ENCODE measurements around the gene MBP. TPM values are rescaled to one million over a fixed set of nuclear protein-coding genes. Genes with fewer than 3 reads are reported as not detected.
"Not testable (repeated sequence)": the region's sequence is repeated elsewhere in the genome, so short reads cannot be mapped to it uniquely, and the experiment has no call there.

Gene MBP
- total and polyA plus RNA-seq, 2 donors from 2014 or later, result 15.1 to 61.2 TPM

DNA sequence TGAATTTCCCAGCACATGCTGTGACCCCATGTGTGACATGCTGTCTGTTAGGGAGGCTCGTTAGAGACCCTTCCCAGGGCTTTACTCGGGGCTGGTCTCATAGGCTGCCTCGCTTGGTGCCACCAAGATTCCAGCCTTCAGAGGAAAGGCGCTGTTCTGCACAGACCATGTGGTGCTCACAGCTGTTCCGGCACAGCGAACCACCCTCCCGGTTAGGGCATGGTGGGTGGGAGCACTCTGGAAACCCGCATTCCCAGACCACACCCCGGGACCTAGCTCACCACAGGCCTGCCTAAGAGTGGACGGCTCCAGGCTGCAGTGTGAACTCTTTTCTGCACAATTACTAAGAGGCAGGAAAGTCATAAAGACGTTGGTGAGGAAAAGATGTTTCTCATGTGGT lies 112.0 kb downstream of the MBP start:
- Histone ChIP-seq H3K4me1 (ENCODE audit: control insufficient read depth in 2 of 3, insufficient read depth in 2 of 3, low read depth in 1 of 3, low read length in 3 of 3) (no peaks in the 10 kb centered on the region), H3K27me3 (ENCODE audit: control insufficient read depth, insufficient read depth, low read length) (no peaks in the 10 kb centered on the region), H3K9me3 (ENCODE audit: control insufficient read depth in 2 of 3, insufficient read depth in 1 of 3, low read length in 3 of 3) (no peaks in the 10 kb centered on the region), H3K27ac (ENCODE audit: low read depth in 2 of 2, low read length in 2 of 2) (no peak overlapping the region), H3K4me3 (ENCODE audit: low read length in 3 of 3) (no peak overlapping the region), H3K36me3 (ENCODE audit: control insufficient read depth in 2 of 3, insufficient read depth in 3 of 3, low read length in 3 of 3) (peaks cover 0 to 16% (median 7%) of the 10 kb centered on the region in 3 donors), H3K9ac (ENCODE audit: low read length in 3 of 3) (no peak overlapping the region)
- TF ChIP-seq, protein P1, sequence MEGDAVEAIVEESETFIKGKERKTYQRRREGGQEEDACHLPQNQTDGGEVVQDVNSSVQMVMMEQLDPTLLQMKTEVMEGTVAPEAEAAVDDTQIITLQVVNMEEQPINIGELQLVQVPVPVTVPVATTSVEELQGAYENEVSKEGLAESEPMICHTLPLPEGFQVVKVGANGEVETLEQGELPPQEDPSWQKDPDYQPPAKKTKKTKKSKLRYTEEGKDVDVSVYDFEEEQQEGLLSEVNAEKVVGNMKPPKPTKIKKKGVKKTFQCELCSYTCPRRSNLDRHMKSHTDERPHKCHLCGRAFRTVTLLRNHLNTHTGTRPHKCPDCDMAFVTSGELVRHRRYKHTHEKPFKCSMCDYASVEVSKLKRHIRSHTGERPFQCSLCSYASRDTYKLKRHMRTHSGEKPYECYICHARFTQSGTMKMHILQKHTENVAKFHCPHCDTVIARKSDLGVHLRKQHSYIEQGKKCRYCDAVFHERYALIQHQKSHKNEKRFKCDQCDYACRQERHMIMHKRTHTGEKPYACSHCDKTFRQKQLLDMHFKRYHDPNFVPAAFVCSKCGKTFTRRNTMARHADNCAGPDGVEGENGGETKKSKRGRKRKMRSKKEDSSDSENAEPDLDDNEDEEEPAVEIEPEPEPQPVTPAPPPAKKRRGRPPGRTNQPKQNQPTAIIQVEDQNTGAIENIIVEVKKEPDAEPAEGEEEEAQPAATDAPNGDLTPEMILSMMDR (IDR thresholded peaks at IDR 0.05; ENCODE audit: borderline replicate concordance, extremely low read depth, insufficient read depth), result no peak
- intact Hi-C loops (cut with DNase I), result no loop called here
- DNase-seq, result no peak
- no peak for FAIRE-seq

DNA sequence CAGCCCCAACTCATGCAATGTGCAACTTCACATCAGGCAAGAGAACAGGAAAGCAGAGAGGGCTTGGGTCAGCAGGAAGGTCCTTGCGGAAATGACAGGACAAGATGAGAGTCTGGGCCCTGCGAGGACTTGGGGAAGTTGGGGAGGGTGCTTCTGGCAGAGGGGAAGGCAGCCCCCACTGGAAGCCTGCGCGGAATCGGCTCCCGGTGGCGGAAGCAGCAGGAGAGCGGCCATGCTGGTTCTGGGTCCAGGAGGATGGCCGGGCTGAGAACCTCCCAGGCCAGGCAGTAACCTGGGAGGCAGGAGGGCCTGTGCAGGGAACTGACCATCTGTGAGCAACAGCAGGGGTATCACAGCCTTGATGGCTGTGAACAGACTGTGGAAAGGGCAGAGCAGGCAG lies 112.9 kb downstream of the MBP start:
- no peaks in the 10 kb centered on the region for H3K4me1 ChIP-seq (ENCODE audit: control insufficient read depth in 2 of 3, insufficient read depth in 2 of 3, low read depth in 1 of 3, low read length in 3 of 3)
- no peak overlapping the region for H3K9ac ChIP-seq (ENCODE audit: low read length in 3 of 3)
- no peak overlapping the region for H3K27ac ChIP-seq (ENCODE audit: low read depth in 2 of 2, low read length in 2 of 2)
- H3K36me3 ChIP-seq (ENCODE audit: control insufficient read depth in 2 of 3, insufficient read depth in 3 of 3, low read length in 3 of 3), result peaks cover 0 to 16% (median 12%) of the 10 kb centered on the region in 3 donors
- FAIRE-seq, result no peak
- no peaks in the 10 kb centered on the region for H3K27me3 ChIP-seq (ENCODE audit: control insufficient read depth, insufficient read depth, low read length)
- DNase-seq, result no peak
- no peaks in the 10 kb centered on the region for H3K9me3 ChIP-seq (ENCODE audit: control insufficient read depth in 2 of 3, insufficient read depth in 1 of 3, low read length in 3 of 3)
- H3K4me3 ChIP-seq (ENCODE audit: low read length in 3 of 3), result no peak overlapping the region
- TF ChIP-seq, protein P1 (IDR thresholded peaks at IDR 0.05; ENCODE audit: borderline replicate concordance, extremely low read depth, insufficient read depth), result no peak
- intact Hi-C loops (cut with DNase I), result no loop called here

DNA sequence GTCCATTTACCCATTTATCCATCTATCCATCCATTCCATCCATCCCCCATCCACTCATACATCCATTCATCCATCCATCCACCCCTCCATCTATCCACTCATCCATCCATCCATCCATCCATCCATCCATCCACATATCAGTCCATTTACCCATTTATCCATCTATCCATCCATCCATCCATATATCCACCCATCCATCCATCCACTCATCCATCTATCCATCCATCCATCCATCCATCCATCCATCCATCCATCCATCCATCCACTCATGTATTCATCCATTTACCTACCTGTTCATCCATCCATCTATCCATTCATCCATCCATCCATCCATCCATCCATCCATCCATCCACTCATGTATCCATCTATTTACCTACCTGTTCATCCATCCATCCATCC lies 113.9 kb downstream of the MBP start:
- H3K36me3 ChIP-seq (ENCODE audit: control insufficient read depth in 2 of 3, insufficient read depth in 3 of 3, low read length in 3 of 3), result peaks cover 0 to 16% (median 12%) of the 10 kb centered on the region in 3 donors
- intact Hi-C loops (cut with DNase I); H3K4me3 ChIP-seq (ENCODE audit: low read length in 3 of 3); H3K4me1 ChIP-seq (ENCODE audit: control insufficient read depth in 2 of 3, insufficient read depth in 2 of 3, low read depth in 1 of 3, low read length in 3 of 3); DNase-seq; H3K27ac ChIP-seq (ENCODE audit: low read depth in 2 of 2, low read length in 2 of 2); H3K9ac ChIP-seq (ENCODE audit: low read length in 3 of 3); FAIRE-seq; H3K27me3 ChIP-seq (ENCODE audit: control insufficient read depth, insufficient read depth, low read length); H3K9me3 ChIP-seq (ENCODE audit: control insufficient read depth in 2 of 3, insufficient read depth in 1 of 3, low read length in 3 of 3): not testable (repeated sequence)

DNA sequence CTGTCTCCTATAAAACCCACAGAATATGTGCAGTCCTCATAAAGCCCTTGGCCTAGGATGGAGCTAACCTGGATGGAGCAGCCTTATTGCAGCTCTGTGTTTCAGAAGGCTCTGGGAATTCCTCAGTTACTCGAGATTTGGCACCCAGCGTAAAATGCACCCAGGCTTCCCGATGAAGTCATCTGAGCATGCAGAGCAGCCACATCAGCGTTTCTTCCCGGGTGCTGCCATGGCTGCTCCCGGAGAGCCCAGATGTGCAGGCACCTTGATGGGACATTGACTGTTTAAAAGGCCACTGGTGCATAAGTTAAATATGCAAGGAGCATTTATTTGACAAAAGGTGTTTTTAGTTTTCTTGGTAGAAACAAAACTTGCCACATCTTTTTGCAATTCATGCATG lies 115.2 kb downstream of the MBP start:
- H3K4me1 ChIP-seq (ENCODE audit: control insufficient read depth in 2 of 3, insufficient read depth in 2 of 3, low read depth in 1 of 3, low read length in 3 of 3), result peaks cover 0 to 3% (median 0%) of the 10 kb centered on the region in 3 donors
- peaks cover 0 to 16% (median 12%) of the 10 kb centered on the region in 3 donors for H3K36me3 ChIP-seq (ENCODE audit: control insufficient read depth in 2 of 3, insufficient read depth in 3 of 3, low read length in 3 of 3)
- no peak overlapping the region for H3K9ac ChIP-seq (ENCODE audit: low read length in 3 of 3)
- FAIRE-seq (no peak), DNase-seq (no peak)
- TF ChIP-seq, protein P1 (IDR thresholded peaks at IDR 0.05; ENCODE audit: borderline replicate concordance, extremely low read depth, insufficient read depth), result no peak
- no peak overlapping the region for H3K27ac ChIP-seq (ENCODE audit: low read depth in 2 of 2, low read length in 2 of 2)
- intact Hi-C loops (cut with DNase I), result no loop called here
- no peaks in the 10 kb centered on the region for H3K27me3 ChIP-seq (ENCODE audit: control insufficient read depth, insufficient read depth, low read length)
- H3K9me3 ChIP-seq (ENCODE audit: control insufficient read depth in 2 of 3, insufficient read depth in 1 of 3, low read length in 3 of 3), result no peaks in the 10 kb centered on the region
- H3K4me3 ChIP-seq (ENCODE audit: low read length in 3 of 3), result no peak overlapping the region
